H9 (cell line): ENCODE measurements around the gene EXOC6. TPM values are rescaled to one million over a fixed set of nuclear protein-coding genes. Genes with fewer than 3 reads are reported as not detected.

ENCODE experiments used
- DNase-seq: peaks from one replicate; pipeline ENCODE4 v3.0.0-alpha.2; 2017
- H2AFZ ChIP-seq: one replicate; pipeline ENCODE4 v1.6.1; 2013; ENCODE audit warnings: mild to moderate bottlenecking, low read length, control low read depth, moderate library complexity
- H2AK5ac ChIP-seq: 2 replicates; pipeline ENCODE4 v1.6.1; 2013; ENCODE audit warnings: low read length, control low read depth, mixed read lengths; ENCODE audit not compliant: insufficient read length
- H2BK120ac ChIP-seq: one replicate; pipeline ENCODE4 v1.6.1; 2013; ENCODE audit warnings: low read depth, mild to moderate bottlenecking, low read length, control low read depth, inconsistent platforms; ENCODE audit not compliant: poor library complexity, severe bottlenecking
- H2BK12ac ChIP-seq: 2 replicates; pipeline ENCODE4 v1.6.1; 2013; ENCODE audit warnings: low read length, control low read depth, mixed read lengths, low read depth; ENCODE audit not compliant: insufficient read length
- H2BK15ac ChIP-seq: 2 replicates; pipeline ENCODE4 v1.6.1; 2013; ENCODE audit warnings: low read depth, low read length, control low read depth
- H2BK20ac ChIP-seq: one replicate; pipeline ENCODE4 v1.6.1; 2013; ENCODE audit warnings: low read depth, mild to moderate bottlenecking, low read length, control low read depth, inconsistent platforms; ENCODE audit not compliant: poor library complexity, severe bottlenecking
- H2BK5ac ChIP-seq: 2 replicates; pipeline ENCODE4 v1.6.1; 2013; ENCODE audit warnings: low read length, control low read depth, mixed read lengths; ENCODE audit not compliant: insufficient read length
- H3K14ac ChIP-seq: 2 replicates; pipeline ENCODE4 v1.6.1; 2013; ENCODE audit warnings: low read length, control low read depth; ENCODE audit not compliant: insufficient read depth
- H3K18ac ChIP-seq: 2 replicates; pipeline ENCODE4 v1.6.1; 2013; ENCODE audit warnings: low read depth, mild to moderate bottlenecking, mixed read lengths, low read length, control low read depth; ENCODE audit not compliant: insufficient read length
- H3K23ac ChIP-seq: 2 replicates; pipeline ENCODE4 v1.6.1; 2013; ENCODE audit warnings: low read length, control low read depth, mixed read lengths, low read depth; ENCODE audit not compliant: insufficient read length
- H3K23me2 ChIP-seq: 2 replicates; pipeline ENCODE4 v1.6.1; 2013; ENCODE audit warnings: low read depth, mild to moderate bottlenecking, mixed read lengths, low read length, control low read depth; ENCODE audit not compliant: insufficient read length, poor library complexity, severe bottlenecking
- H3K27ac ChIP-seq: 2 replicates; pipeline ENCODE4 v1.5.1; 2013; ENCODE audit warnings: low read length, control low read depth, mixed read lengths, low read depth; ENCODE audit not compliant: insufficient read length
- H3K27me3 ChIP-seq: 2 replicates; pipeline ENCODE4 v1.6.1; 2013; ENCODE audit warnings: low read length, control low read depth, inconsistent platforms; ENCODE audit not compliant: insufficient read depth
- H3K4ac ChIP-seq: 2 replicates; pipeline ENCODE4 v1.6.1; 2013; ENCODE audit warnings: low read depth, mild to moderate bottlenecking, control low read depth, inconsistent platforms, low read length, moderate library complexity
- H3K4me1 ChIP-seq: 2 replicates; pipeline ENCODE4 v1.6.1; 2013; ENCODE audit warnings: low read length, control low read depth, inconsistent platforms; ENCODE audit not compliant: insufficient read depth
- H3K4me2 ChIP-seq: 2 replicates; pipeline ENCODE4 v1.6.1; 2013; ENCODE audit warnings: low read length, control low read depth, mixed read lengths; ENCODE audit not compliant: insufficient read length, insufficient read depth
- H3K56ac ChIP-seq: 2 replicates; pipeline ENCODE4 v1.6.1; 2013; ENCODE audit warnings: low read depth, mild to moderate bottlenecking, mixed read lengths, low read length, control low read depth; ENCODE audit not compliant: insufficient read length
- H3K79me1 ChIP-seq: 2 replicates; pipeline ENCODE4 v1.6.1; 2013; ENCODE audit warnings: low read depth, mild to moderate bottlenecking, moderate library complexity, low read length, control low read depth, inconsistent platforms; ENCODE audit not compliant: insufficient read depth, poor library complexity, severe bottlenecking
- H3K79me2 ChIP-seq: 2 replicates; pipeline ENCODE4 v1.6.1; 2013; ENCODE audit warnings: low read length, control low read depth, inconsistent platforms; ENCODE audit not compliant: insufficient read depth
- H3K9ac ChIP-seq: 2 replicates; pipeline ENCODE4 v1.6.1; 2013; ENCODE audit warnings: low read length, control low read depth, mixed read lengths; ENCODE audit not compliant: insufficient read length; ENCODE audit errors: extremely low read depth
- H3K9me3 ChIP-seq: one replicate; pipeline ENCODE4 v1.6.1; 2013; ENCODE audit warnings: low read depth, low read length, inconsistent platforms; ENCODE audit not compliant: control insufficient read depth
- H3T11ph ChIP-seq: one replicate; pipeline ENCODE4 v1.6.1; 2013; ENCODE audit warnings: mild to moderate bottlenecking, low read length, control low read depth, inconsistent platforms
- H4K20me1 ChIP-seq: one replicate; pipeline ENCODE4 v1.6.1; 2013; ENCODE audit not compliant: control insufficient read depth, insufficient read length, insufficient read depth
- H4K5ac ChIP-seq: 2 replicates; pipeline ENCODE4 v1.6.1; 2013; ENCODE audit warnings: low read depth, mild to moderate bottlenecking, mixed read lengths, low read length, control low read depth; ENCODE audit not compliant: insufficient read length
- H4K8ac ChIP-seq: replicated peaks from 2 replicates; pipeline ENCODE4 v1.6.1; 2013; ENCODE audit warnings: low read length, control low read depth, mixed read lengths, low read depth; ENCODE audit not compliant: insufficient read length
- H4K91ac ChIP-seq: 2 replicates; pipeline ENCODE4 v1.6.1; 2013; ENCODE audit warnings: low read depth, mild to moderate bottlenecking, moderate library complexity, mixed read lengths, low read length, control low read depth; ENCODE audit not compliant: insufficient read length
- H3K27ac Mint-ChIP-seq, 3 experiments: 2 replicates in 2 of 3; 3 replicates in 1 of 3; pipeline ENCODE4 v1.8.0; 2020 to 2021; ENCODE audit warnings: mixed read lengths in 3 of 3, mild to moderate bottlenecking in 1 of 3, moderate library complexity in 1 of 3
- H3K27me3 Mint-ChIP-seq: 2 replicates; pipeline ENCODE4 v1.8.0; 2021; ENCODE audit warnings: low read depth, mild to moderate bottlenecking, moderate library complexity, mixed read lengths
- H3K36me3 Mint-ChIP-seq, 3 experiments: 2 replicates in 2 of 3; 3 replicates in 1 of 3; pipeline ENCODE4 v1.8.0; 2020 to 2021; ENCODE audit warnings: low read depth in 3 of 3, mixed read lengths in 3 of 3; ENCODE audit not compliant: insufficient read depth in 1 of 3
- H3K4me1 Mint-ChIP-seq, 2 experiments: 2 replicates each; pipeline ENCODE4 v1.8.0; 2020; ENCODE audit warnings: mixed read lengths in 2 of 2
- H3K4me3 Mint-ChIP-seq, 2 experiments: 2 replicates in 1 of 2; 3 replicates in 1 of 2; pipeline ENCODE4 v1.8.0; 2020 to 2021; ENCODE audit warnings: mild to moderate bottlenecking in 2 of 2, mixed read lengths in 2 of 2, moderate library complexity in 1 of 2
- H3K9me3 Mint-ChIP-seq, 2 experiments: 2 replicates in 1 of 2; 3 replicates in 1 of 2; pipeline ENCODE4 v1.8.0; 2020; ENCODE audit warnings: mild to moderate bottlenecking in 2 of 2, mixed read lengths in 2 of 2, moderate library complexity in 1 of 2
- CTCF ChIP-seq: fragments of 200-600 bp; sonication (generic); conservative IDR thresholded peaks from 3 replicates; pipeline ENCODE4 v1.8.0; 2021; ENCODE audit warnings: antibody characterized with exemption, mild to moderate bottlenecking
- WGBS: extraction: QIAGEN DNeasy Blood & Tissue Kit; methylation state at CpG from one replicate; pipeline ENCODE4 v1.1.7; 2013; ENCODE audit warnings: missing lambda C conversion rate, low lambda C conversion rate, mixed read lengths; ENCODE audit not compliant: insufficient read length; ENCODE audit errors: extremely low coverage; 5-methylcytosine and 5-hydroxymethylcytosine counted together
- total RNA-seq: library from RNA; stranded (reverse); gene quantifications from 2 replicates; pipeline ENCODE4 v1.2.1, GENCODE V29; 2021

Gene EXOC6
- total RNA-seq, 1 experiment from 2014 or later: 9.0 TPM

GRCh38 chr10:92991513-92991912, 143.2 kb downstream of the EXOC6 start:
- Histone ChIP-seq H3K18ac (no peak overlapping the region), H2BK15ac (no peak overlapping the region), H3K79me1 (no peaks in the 10 kb centered on the region), H4K5ac (no peak overlapping the region), H3K9me3 (no peaks in the 10 kb centered on the region), H3K14ac (no peak overlapping the region), H3K79me2 (no peaks in the 10 kb centered on the region), H3K23me2 (no peaks in the 10 kb centered on the region), H2AK5ac (no peak overlapping the region), H3K4me1 (no peaks in the 10 kb centered on the region; the same call in 1 of the 2 replicates), H2BK20ac (no peak overlapping the region), H3K27me3 (no peaks in the 10 kb centered on the region), H2BK5ac (no peak overlapping the region), H3K27ac (no peak overlapping the region), H2BK120ac (no peak overlapping the region), H4K91ac (no peak overlapping the region), H3K4me2 (no peak overlapping the region), H3T11ph (no peak overlapping the region), H3K23ac (no peak overlapping the region), H3K56ac (no peak overlapping the region), H4K8ac (no peak overlapping the region), H2AFZ (no peak overlapping the region), H3K4ac (no peak overlapping the region), H4K20me1 (no peaks in the 10 kb centered on the region), H2BK12ac (no peak overlapping the region), H3K9ac (no peak overlapping the region)
- Mint-ChIP-seq H3K4me1 (peaks cover 28 to 39% of the 10 kb centered on the region in 2 experiments), H3K36me3 (no peaks in the 10 kb centered on the region), H3K27ac (no peak overlapping the region), H3K4me3 (no peak overlapping the region), H3K9me3 (no peaks in the 10 kb centered on the region), H3K27me3 (no peaks in the 10 kb centered on the region)
- WGBS: no CpG with 5 or more reads among the region's 2 CpGs
- no peak for TF ChIP-seq CTCF
- no peak for DNase-seq
